ENCODE data around the gene KERA. TPM values are rescaled to one million over a fixed set of nuclear protein-coding genes. Genes with fewer than 3 reads are reported as not detected.

The KERA gene
- polyA plus RNA-seq, 1 donor (not counting 4 experiments of a cell fraction or from before 2014, with no cell fraction given) = not detected

GRCh38 chr12:91004872-91005271 is 53.0 kb downstream of the KERA start, which contains the start of gene EPYC:
Gene EPYC (minus strand): TSS chr12:91004972. CDS start chr12:91002565, 2,407 bp downstream.
- Histone ChIP-seq H3K9ac (ENCODE audit: control insufficient read depth, extremely low read depth, insufficient read depth, low read length) (no peak within 1 kb of the TSS), H4K20me1 (ENCODE audit: control insufficient read depth, extremely low read depth, insufficient read depth, low read length) (no peaks in the 10 kb centered on the region), H2AFZ (ENCODE audit: control insufficient read depth, low read length) (no peak within 1 kb of the TSS), H3K27me3 (ENCODE audit: control insufficient read depth, extremely low read depth, insufficient read depth, low read length) (no peaks in the 10 kb centered on the region), H3K4me3 (ENCODE audit: control insufficient read depth in 2 of 3, extremely low read depth in 1 of 3, insufficient read depth in 2 of 3, low read depth in 1 of 3, low read length in 3 of 3) (no peak within 1 kb of the TSS), H3K79me2 (ENCODE audit: control insufficient read depth, insufficient read depth, low read length) (no peaks in the 10 kb centered on the region), H3K9me1 (ENCODE audit: control insufficient read depth, extremely low read depth, insufficient read depth, low read length) (no peaks in the 10 kb centered on the region), H3K36me3 (ENCODE audit: control insufficient read depth in 2 of 2, extremely low read depth in 1 of 2, insufficient read depth in 2 of 2, low read length in 2 of 2) (no peaks in the 10 kb centered on the region), H3K27ac (ENCODE audit: control insufficient read depth, insufficient read depth, low read length) (no peak within 1 kb of the TSS), H3K4me1 (ENCODE audit: control insufficient read depth, extremely low read depth, insufficient read depth, low read length) (no peaks in the 10 kb centered on the region), H3K4me2 (ENCODE audit: control insufficient read depth, extremely low read depth, insufficient read depth, low read depth, low read length) (no peak within 1 kb of the TSS), H3K9me3 (ENCODE audit: control insufficient read depth, low read depth, low read length) (no peaks in the 10 kb centered on the region)
- TF ChIP-seq EZH2 (IDR thresholded peaks at IDR 0.05; ENCODE audit: low read length) (no peak), CTCF (optimal IDR thresholded peaks at IDR 0.05 in 1 of 3, IDR thresholded peaks at IDR 0.05 in 1 of 3, conservative IDR thresholded peaks at IDR 0.05 in 1 of 3; ENCODE audit: extremely low read depth in 1 of 3, insufficient read depth in 2 of 3, low read length in 3 of 3) (no peak)
- no peak for FAIRE-seq
- dilution Hi-C loops (cut with MboI; ENCODE audit: extremely low pct_ligation_motif_present, low sequenced_read_pairs) = no loop called here
- no peak for DNase-seq (ENCODE audit: low read depth, low spot score)

DNA sequence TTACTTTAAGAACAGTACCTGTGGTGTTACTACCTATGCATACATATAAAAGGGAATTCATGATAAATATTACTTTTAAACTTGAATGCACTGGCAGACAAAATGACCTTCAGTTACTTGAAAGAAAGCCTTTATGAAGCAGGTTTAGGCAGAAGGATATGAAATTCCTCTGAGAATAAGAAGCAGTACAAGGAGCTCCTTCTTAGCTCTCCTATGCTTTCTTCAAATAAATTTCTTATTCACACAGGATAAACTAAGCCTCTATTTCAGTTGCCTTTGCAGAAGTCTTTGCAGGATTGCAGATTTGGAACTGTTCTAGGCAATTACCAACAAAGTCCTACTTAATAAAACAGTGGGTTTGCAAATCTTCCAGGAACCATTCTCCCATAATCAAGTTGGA is 54.1 kb downstream of the KERA start:
- Histone ChIP-seq H3K9ac (ENCODE audit: control insufficient read depth, extremely low read depth, insufficient read depth, low read length) (no peak overlapping the region), H3K4me1 (ENCODE audit: control insufficient read depth, extremely low read depth, insufficient read depth, low read length) (no peaks in the 10 kb centered on the region), H3K4me3 (ENCODE audit: control insufficient read depth in 2 of 3, extremely low read depth in 1 of 3, insufficient read depth in 2 of 3, low read depth in 1 of 3, low read length in 3 of 3) (no peak overlapping the region), H3K27me3 (ENCODE audit: control insufficient read depth, extremely low read depth, insufficient read depth, low read length) (no peaks in the 10 kb centered on the region), H3K4me2 (ENCODE audit: control insufficient read depth, extremely low read depth, insufficient read depth, low read depth, low read length) (no peak overlapping the region), H3K9me1 (ENCODE audit: control insufficient read depth, extremely low read depth, insufficient read depth, low read length) (no peaks in the 10 kb centered on the region), H2AFZ (ENCODE audit: control insufficient read depth, low read length) (no peak overlapping the region), H3K27ac (ENCODE audit: control insufficient read depth, insufficient read depth, low read length) (no peak overlapping the region), H3K79me2 (ENCODE audit: control insufficient read depth, insufficient read depth, low read length) (no peaks in the 10 kb centered on the region), H3K36me3 (ENCODE audit: control insufficient read depth in 2 of 2, extremely low read depth in 1 of 2, insufficient read depth in 2 of 2, low read length in 2 of 2) (no peaks in the 10 kb centered on the region), H4K20me1 (ENCODE audit: control insufficient read depth, extremely low read depth, insufficient read depth, low read length) (no peaks in the 10 kb centered on the region), H3K9me3 (ENCODE audit: control insufficient read depth, low read depth, low read length) (no peaks in the 10 kb centered on the region)
- TF ChIP-seq CTCF (optimal IDR thresholded peaks at IDR 0.05 in 1 of 3, IDR thresholded peaks at IDR 0.05 in 1 of 3, conservative IDR thresholded peaks at IDR 0.05 in 1 of 3; ENCODE audit: extremely low read depth in 1 of 3, insufficient read depth in 2 of 3, low read length in 3 of 3) (no peak), EZH2 (IDR thresholded peaks at IDR 0.05; ENCODE audit: low read length) (no peak)
- DNase-seq (ENCODE audit: low read depth, low spot score) = no peak
- FAIRE-seq = no peak
- dilution Hi-C loops (cut with MboI; ENCODE audit: extremely low pct_ligation_motif_present, low sequenced_read_pairs) = no loop called here
